Fibroblast of skin of left quadriceps (primary cell): Measurements from ENCODE around the gene MAPKBP1.
"Not testable (repeated sequence)": the region's sequence is repeated elsewhere in the genome, so short reads cannot be mapped to it uniquely, and the experiment has no call there.

ENCODE experiments used
- DNase-seq, 2 experiments: peaks; one replicate each; pipeline ENCODE4 v3.0.0-alpha.2; 2013; ENCODE audit warnings: low read depth in 2 of 2

Gene MAPKBP1

GRCh38 chr15:41774062-41774881, at the start of gene MAPKBP1:
Gene MAPKBP1, plus strand, starts transcription at chr15:41774484. Its CDS starts 792 bp downstream, at chr15:41775276.
- peak; percentile 96 to 97 for DNase-seq

- DNase-seq = peak in 1 of 2 experiments; percentile 17
These were observed 47.1 kb upstream of the MAPKBP1 start for GRCh38 chr15:41727143-41727542.

- not testable (repeated sequence) for DNase-seq
These were observed 46.2 kb upstream of the MAPKBP1 start for GRCh38 chr15:41728061-41728460.

DNA sequence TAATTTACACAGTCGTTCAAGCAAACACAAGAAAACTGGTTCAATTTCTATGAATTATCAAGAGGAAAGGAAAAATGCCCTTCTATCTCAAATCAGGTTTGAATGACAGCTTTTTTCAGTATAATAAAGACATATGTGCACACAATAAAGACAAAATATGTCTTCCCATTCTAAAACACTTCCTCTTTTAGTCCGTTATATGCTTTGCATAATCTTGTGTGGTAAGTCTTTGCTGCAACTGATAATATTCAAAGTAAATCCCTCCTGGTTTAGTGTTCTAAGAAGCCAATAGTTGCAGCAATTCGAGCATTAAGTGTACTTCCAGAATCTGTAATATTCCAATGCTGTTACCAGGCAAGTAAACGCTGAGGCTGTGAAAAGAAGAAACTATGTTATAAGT, 43.7 kb upstream of the MAPKBP1 start:
- DNase-seq = no peak

DNA sequence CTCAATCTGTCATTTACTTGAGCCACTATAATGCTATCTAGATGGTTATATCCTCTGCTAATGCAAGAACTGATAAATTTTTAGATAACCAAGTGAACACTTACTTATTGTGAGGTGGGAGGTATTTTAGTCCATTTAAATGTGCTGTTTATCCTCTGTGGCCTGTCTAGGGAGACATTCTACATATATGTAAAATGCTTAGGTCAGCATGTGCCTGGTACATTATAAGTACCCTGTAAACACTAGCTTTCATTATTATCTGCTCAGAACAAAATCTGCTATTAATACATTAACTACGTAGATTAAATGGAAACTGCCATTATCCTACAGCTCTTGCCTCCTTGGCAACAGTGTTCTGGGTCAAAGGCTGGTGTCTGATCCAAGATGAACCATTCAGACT, 41.8 kb upstream of the MAPKBP1 start:
- no peak for DNase-seq

DNA sequence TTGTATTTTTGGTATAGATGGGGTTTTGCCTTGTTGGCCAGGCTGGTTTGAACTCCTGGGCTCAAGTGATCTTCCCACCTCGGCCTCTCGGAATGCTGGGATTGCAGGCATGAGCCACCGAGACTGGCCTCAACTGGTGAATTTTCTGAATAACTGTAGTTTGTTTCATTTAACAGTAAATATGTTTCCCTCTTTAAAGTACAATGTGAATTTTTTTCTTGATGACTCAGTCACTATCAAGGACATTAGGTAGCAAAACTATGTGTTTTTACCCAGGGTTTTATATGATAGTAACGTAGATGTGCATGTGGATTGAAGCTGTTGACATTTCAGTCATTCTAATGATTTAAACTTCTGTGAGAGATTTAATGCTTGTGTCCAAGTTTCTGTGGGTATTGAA, 40.2 kb upstream of the MAPKBP1 start:
- no peak for DNase-seq

GRCh38 chr15:41735046-41735445, 39.2 kb upstream of the MAPKBP1 start:
- no peak for DNase-seq

GRCh38 chr15:41735492-41735891, 38.8 kb upstream of the MAPKBP1 start:
- not testable (repeated sequence) for DNase-seq

GRCh38 chr15:41746802-41747201, 27.5 kb upstream of the MAPKBP1 start:
- peak in 1 of 2 experiments; percentile 3 for DNase-seq

DNA sequence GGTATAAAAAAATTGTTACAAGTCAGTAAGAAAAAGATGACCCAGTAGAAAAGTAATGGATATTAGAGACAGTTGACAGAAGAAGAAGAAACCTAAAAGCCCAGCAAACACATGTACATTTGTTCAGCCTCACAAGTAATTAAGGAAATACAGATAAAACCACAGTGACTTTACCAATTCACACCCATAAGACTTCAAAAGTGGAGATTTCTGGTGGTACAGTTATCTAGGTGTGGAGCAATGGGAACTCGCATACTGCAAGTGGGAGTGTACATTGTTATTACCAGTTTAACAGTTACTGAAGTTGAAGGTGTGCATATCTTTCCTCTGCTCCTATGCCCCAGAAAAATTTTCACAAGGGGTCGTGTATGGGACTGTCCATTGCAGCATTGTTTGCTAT, 18.1 kb upstream of the MAPKBP1 start:
- DNase-seq = no peak

DNA sequence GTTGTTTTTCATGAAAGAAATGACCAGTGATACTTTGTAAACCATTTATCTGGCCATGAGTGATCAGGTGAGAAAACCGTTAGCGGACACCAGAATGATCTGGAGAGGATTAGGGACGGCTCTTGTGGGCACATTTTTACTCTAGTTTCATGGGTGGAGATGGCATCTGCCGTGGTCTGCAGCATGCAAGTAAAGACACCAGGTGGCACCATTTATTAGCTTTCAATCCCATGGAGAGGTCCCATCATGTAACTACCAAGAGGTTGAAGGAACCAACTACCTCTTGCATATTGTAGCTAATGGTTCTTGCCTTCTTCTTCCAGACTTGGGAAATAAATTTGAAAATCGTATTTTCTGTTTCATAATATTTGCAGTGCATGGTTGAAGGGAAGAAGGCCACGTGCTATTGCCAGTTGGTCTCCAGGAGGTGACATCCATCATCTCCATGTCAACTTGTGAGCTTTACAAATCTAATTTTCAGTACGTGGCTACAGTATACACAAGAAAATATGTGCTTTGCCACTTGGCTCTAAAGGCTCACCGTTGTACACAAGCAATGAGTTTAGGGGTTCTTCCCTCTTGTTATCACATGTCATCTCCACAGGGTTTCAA, 1.5 kb upstream of the MAPKBP1 start:
- DNase-seq = peak in 1 of 2 experiments; percentile 49

DNA sequence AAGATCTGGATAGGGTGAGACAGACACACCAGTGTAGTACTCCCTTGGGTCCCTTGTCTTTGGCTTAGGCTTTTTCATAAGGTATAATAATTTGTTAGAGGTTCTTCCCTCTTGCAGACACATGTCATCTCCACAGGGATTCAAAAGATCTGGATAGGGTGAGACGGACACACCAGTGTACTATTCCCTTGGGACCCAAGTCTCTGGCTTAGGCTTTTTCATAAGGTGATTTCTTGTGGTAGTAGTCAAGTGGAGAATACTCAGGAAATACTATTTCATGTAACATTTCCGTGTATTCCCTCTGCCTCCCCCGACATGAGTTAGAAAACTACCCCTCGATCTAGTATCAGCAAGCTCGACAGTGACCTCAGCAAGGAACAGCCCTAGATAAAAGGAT, 954 bp upstream of the MAPKBP1 start:
- DNase-seq = no peak

- DNase-seq = no peak
These were observed 589 bp upstream of the MAPKBP1 start for GRCh38 chr15:41773729-41774061.

DNA sequence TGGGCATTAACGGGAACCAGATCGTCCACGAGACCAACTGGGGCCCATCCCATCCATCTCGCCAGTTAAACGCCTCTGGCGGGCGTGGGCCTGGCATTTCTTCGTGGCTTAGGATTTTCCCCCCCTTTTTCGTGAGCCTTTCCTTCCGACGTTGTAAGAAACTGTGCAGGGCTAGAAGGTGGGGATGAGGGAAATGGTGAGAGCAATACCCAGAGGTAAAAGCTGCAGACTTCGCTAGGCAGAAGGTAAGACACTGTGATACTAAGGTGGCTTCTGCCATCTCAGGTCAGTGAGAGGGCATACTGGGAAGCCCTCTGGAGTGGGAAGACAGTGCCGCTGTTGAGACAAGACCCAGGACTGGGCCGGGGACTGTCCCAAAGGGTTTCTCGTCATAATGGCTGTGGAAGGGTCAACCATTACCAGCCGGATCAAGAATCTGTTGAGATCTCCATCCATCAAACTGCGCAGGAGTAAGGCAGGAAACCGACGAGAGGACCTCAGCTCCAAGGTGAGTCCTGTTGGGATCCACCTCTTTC, 666 bp downstream of the MAPKBP1 start:
- DNase-seq = no peak

GRCh38 chr15:41775651-41776050, 1.4 kb downstream of the MAPKBP1 start:
- no peak for DNase-seq

GRCh38 chr15:41777421-41777973, 3.2 kb downstream of the MAPKBP1 start:
- DNase-seq = no peak

DNA sequence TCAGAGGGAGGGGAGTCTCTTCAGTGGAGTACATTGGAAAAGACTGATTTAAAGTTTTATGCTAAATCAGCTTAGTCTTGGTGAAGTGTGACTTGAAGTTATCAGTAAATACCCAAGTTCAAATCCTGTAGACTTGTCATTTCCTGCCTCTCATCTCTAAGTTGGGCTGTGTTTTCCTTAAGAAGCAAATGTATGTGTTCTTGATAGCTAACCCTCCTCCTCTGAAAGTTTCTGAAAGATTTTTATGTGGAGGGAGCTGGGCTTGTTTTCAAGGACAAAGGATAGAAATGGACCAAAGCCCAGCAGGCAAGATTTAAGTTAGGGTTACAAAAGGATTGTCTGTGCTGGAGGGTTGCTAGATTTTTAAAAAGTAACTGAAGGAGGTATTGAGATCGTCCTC, 4.2 kb downstream of the MAPKBP1 start:
- no peak for DNase-seq

GRCh38 chr15:41779662-41780157, 5.4 kb downstream of the MAPKBP1 start:
- no peak for DNase-seq

DNA sequence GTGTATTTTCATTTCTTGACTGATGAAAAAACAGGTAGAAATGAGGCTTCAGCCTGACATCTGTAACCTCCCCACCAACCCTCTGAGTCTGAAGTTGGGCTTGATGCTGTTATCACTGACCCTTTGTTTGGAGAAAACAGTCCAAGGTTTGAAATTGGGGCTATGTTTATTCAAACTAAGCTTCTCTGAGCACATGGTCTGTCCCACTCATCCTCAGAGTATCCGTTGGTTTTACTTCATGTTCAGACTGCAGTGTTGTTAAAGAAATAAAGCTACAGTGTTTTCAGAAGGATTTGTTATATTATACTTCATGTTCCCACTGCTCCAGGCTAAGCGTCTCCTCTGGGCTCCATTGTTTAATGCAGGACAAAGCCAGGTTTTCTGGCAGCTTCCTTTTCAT, 6.0 kb downstream of the MAPKBP1 start:
- no peak for DNase-seq

DNA sequence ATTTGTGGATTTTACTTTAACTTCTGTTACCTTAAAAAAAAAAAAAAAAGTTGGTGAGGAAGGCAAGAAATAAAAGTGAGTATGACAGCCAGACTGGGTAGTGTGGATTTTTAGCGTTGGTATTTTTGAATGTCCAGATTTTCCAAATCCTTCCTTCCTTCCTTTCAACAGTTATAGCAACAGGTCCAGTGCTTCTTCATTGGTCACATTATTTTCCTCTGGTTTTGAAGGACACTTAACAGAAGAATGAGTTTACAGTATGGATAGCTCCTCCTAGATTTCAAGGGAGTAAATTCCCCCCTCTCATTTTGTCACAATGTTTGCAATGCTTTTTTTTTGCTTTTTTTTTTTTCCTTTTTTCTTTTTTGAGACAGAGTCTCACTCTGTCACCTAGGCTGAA, 6.4 kb downstream of the MAPKBP1 start:
- no peak for DNase-seq

GRCh38 chr15:41782371-41783282, 8.3 kb downstream of the MAPKBP1 start:
- no peak for DNase-seq

- no peak for DNase-seq
These were observed 9.0 kb downstream of the MAPKBP1 start for GRCh38 chr15:41783296-41783695.
